GM18873 (cell line): ENCODE data around the gene MOV10.

ENCODE experiments used
- ATAC-seq: cut with Tn5 transposase; IDR thresholded peaks from one replicate; pipeline ENCODE4 v1.9.1; 2021; ENCODE audit warnings: mild to moderate bottlenecking, moderate library complexity, moderate number of reproducible peaks; ENCODE audit not compliant: unreplicated experiment, low FRiP score

The MOV10 gene

GRCh38 chr1:112698366-112699310 is 24.2 kb downstream of the MOV10 start:
- no peak for ATAC-seq

GRCh38 chr1:112699425-112700144 is 25.1 kb downstream of the MOV10 start:
- no peak for ATAC-seq

- no peak for ATAC-seq
Measured at GRCh38 chr1:112700290-112701226, 26.1 kb downstream of the MOV10 start.

GRCh38 chr1:112701227-112702066 is 27.0 kb downstream of the MOV10 start:
- ATAC-seq: no peak

GRCh38 chr1:112702067-112702395 is 27.6 kb downstream of the MOV10 start:
- no peak for ATAC-seq

- no peak for ATAC-seq
Measured at GRCh38 chr1:112702420-112703261, 28.2 kb downstream of the MOV10 start.

GRCh38 chr1:112703706-112704105 is 29.2 kb downstream of the MOV10 start:
- ATAC-seq: no peak

- ATAC-seq: no peak
Measured at GRCh38 chr1:112704391-112704933, 30.0 kb downstream of the MOV10 start.

- no peak for ATAC-seq
Measured at GRCh38 chr1:112704934-112705627, 30.6 kb downstream of the MOV10 start.

GRCh38 chr1:112706505-112707220 is 32.2 kb downstream of the MOV10 start, which contains the start of gene RHOC:
Gene RHOC (minus strand): TSS chr1:112707127. CDS start chr1:112703799, 3,328 bp downstream.
- peak; percentile 33 for ATAC-seq

GRCh38 chr1:112707221-112708001 is 33.0 kb downstream of the MOV10 start:
- peak; percentile 53 for ATAC-seq

GRCh38 chr1:112708002-112708448 is 33.6 kb downstream of the MOV10 start:
- no peak for ATAC-seq

- ATAC-seq: no peak
Measured at GRCh38 chr1:112708489-112708888, 34.0 kb downstream of the MOV10 start.

- ATAC-seq: no peak
Measured at GRCh38 chr1:112710159-112710558, 35.7 kb downstream of the MOV10 start.

GRCh38 chr1:112710586-112710985 is 36.1 kb downstream of the MOV10 start:
- ATAC-seq: no peak

GRCh38 chr1:112711041-112711440 is 36.6 kb downstream of the MOV10 start:
- no peak for ATAC-seq
